WTC11 (cell line): Measurements from ENCODE around the gene HLA-DQA2.
"Not testable (repeated sequence)": the region's sequence is repeated elsewhere in the genome, so short reads cannot be mapped to it uniquely, and the experiment has no call there.

Experiments used
- AR ChIP-seq: fragments of 250-450 bp; sonication (Bioruptor Pico); IDR thresholded peaks from 2 replicates; pipeline ENCODE4 v1.9.0; 2021; ENCODE audit warnings: mild to moderate bottlenecking
- ATF3 ChIP-seq: sonication (generic); formaldehyde crosslinking; conservative IDR thresholded peaks from 2 replicates; pipeline ENCODE4 v1.8.1; 2022; ENCODE audit warnings: mild to moderate bottlenecking, missing genetic modification reagents
- CREB1 ChIP-seq: sonication (generic); formaldehyde crosslinking; IDR thresholded peaks from 2 replicates; pipeline ENCODE4 v1.8.0; 2023; ENCODE audit warnings: mild to moderate bottlenecking, missing genetic modification reagents
- EMX1 ChIP-seq: fragments of 250-450 bp; sonication (Bioruptor Pico); IDR thresholded peaks from 2 replicates; pipeline ENCODE4 v1.8.0; 2021; ENCODE audit warnings: mild to moderate bottlenecking
- JUN ChIP-seq: sonication (generic); formaldehyde crosslinking; IDR thresholded peaks from 2 replicates; pipeline ENCODE4 v1.8.0; 2023; ENCODE audit warnings: mild to moderate bottlenecking, missing genetic modification reagents
- MXD4 ChIP-seq: fragments of 250-450 bp; sonication (Bioruptor Pico); IDR thresholded peaks from 2 replicates; pipeline ENCODE4 v1.8.0; 2021; ENCODE audit warnings: mild to moderate bottlenecking, moderate library complexity, borderline replicate concordance
- NFE2L1 ChIP-seq: sonication (generic); formaldehyde crosslinking; IDR thresholded peaks from 2 replicates; pipeline ENCODE4 v1.8.1; 2023; ENCODE audit warnings: missing genetic modification reagents
- TP53 ChIP-seq: sonication (generic); formaldehyde crosslinking; IDR thresholded peaks from 2 replicates; pipeline ENCODE4 v1.8.1; 2023; ENCODE audit warnings: mild to moderate bottlenecking, missing genetic modification reagents
- ZNF263 ChIP-seq: sonication (generic); formaldehyde crosslinking; IDR thresholded peaks from 2 replicates; pipeline ENCODE4 v1.8.1; 2022; ENCODE audit warnings: low read depth, mild to moderate bottlenecking, moderate library complexity, missing genetic modification reagents
- TF ChIP-seq, protein P1 (sequence below): fragments of 200-600 bp; IDR thresholded peaks from 2 replicates; pipeline ENCODE4 v1.8.0; 2022; ENCODE audit warnings: antibody characterized with exemption
- TF ChIP-seq, protein P2 (sequence below): sonication (generic); formaldehyde crosslinking; IDR thresholded peaks from 2 replicates; pipeline ENCODE4 v1.8.0; 2023; ENCODE audit warnings: missing genetic modification reagents, mild to moderate bottlenecking, borderline replicate concordance
- TF ChIP-seq, protein P3 (sequence below): sonication (generic); formaldehyde crosslinking; conservative IDR thresholded peaks from 2 replicates; pipeline ENCODE4 v1.8.1; 2023; ENCODE audit warnings: mild to moderate bottlenecking, low read depth, missing genetic modification reagents, moderate library complexity

DNA sequence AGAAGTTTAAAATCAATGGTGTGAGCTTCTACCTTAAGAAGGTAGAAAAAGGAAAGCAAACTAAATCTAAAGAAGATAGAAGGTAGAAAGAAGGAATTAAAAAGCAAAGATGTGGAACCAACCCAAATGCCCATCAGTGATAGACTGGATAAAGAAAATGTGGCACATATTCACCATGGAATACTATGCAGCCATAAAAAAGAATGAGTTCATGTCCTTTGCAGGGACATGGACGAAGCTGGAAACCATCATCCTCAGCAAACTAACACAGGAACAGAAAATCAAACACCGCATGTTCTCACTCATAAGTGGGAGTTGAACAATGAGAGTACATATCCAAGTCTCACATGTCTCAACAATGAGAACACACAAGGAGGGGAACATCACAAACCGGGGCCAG lies 36.0 kb upstream of the HLA-DQA2 start:
- TF ChIP-seq, protein P1, sequence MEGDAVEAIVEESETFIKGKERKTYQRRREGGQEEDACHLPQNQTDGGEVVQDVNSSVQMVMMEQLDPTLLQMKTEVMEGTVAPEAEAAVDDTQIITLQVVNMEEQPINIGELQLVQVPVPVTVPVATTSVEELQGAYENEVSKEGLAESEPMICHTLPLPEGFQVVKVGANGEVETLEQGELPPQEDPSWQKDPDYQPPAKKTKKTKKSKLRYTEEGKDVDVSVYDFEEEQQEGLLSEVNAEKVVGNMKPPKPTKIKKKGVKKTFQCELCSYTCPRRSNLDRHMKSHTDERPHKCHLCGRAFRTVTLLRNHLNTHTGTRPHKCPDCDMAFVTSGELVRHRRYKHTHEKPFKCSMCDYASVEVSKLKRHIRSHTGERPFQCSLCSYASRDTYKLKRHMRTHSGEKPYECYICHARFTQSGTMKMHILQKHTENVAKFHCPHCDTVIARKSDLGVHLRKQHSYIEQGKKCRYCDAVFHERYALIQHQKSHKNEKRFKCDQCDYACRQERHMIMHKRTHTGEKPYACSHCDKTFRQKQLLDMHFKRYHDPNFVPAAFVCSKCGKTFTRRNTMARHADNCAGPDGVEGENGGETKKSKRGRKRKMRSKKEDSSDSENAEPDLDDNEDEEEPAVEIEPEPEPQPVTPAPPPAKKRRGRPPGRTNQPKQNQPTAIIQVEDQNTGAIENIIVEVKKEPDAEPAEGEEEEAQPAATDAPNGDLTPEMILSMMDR, result not testable (repeated sequence)
- TF ChIP-seq, protein P2, sequence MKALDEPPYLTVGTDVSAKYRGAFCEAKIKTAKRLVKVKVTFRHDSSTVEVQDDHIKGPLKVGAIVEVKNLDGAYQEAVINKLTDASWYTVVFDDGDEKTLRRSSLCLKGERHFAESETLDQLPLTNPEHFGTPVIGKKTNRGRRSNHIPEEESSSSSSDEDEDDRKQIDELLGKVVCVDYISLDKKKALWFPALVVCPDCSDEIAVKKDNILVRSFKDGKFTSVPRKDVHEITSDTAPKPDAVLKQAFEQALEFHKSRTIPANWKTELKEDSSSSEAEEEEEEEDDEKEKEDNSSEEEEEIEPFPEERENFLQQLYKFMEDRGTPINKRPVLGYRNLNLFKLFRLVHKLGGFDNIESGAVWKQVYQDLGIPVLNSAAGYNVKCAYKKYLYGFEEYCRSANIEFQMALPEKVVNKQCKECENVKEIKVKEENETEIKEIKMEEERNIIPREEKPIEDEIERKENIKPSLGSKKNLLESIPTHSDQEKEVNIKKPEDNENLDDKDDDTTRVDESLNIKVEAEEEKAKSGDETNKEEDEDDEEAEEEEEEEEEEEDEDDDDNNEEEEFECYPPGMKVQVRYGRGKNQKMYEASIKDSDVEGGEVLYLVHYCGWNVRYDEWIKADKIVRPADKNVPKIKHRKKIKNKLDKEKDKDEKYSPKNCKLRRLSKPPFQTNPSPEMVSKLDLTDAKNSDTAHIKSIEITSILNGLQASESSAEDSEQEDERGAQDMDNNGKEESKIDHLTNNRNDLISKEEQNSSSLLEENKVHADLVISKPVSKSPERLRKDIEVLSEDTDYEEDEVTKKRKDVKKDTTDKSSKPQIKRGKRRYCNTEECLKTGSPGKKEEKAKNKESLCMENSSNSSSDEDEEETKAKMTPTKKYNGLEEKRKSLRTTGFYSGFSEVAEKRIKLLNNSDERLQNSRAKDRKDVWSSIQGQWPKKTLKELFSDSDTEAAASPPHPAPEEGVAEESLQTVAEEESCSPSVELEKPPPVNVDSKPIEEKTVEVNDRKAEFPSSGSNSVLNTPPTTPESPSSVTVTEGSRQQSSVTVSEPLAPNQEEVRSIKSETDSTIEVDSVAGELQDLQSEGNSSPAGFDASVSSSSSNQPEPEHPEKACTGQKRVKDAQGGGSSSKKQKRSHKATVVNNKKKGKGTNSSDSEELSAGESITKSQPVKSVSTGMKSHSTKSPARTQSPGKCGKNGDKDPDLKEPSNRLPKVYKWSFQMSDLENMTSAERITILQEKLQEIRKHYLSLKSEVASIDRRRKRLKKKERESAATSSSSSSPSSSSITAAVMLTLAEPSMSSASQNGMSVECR (CRISPR knock-in tag), result not testable (repeated sequence)
- not testable (repeated sequence) for TF ChIP-seq AR (CRISPR knock-in tag); CREB1 (CRISPR knock-in tag); TP53 (CRISPR knock-in tag); JUN; NFE2L1 (CRISPR knock-in tag); MXD4 (CRISPR knock-in tag); ZNF263 (CRISPR knock-in tag); ATF3; EMX1 (CRISPR knock-in tag)
- TF ChIP-seq, protein P3, sequence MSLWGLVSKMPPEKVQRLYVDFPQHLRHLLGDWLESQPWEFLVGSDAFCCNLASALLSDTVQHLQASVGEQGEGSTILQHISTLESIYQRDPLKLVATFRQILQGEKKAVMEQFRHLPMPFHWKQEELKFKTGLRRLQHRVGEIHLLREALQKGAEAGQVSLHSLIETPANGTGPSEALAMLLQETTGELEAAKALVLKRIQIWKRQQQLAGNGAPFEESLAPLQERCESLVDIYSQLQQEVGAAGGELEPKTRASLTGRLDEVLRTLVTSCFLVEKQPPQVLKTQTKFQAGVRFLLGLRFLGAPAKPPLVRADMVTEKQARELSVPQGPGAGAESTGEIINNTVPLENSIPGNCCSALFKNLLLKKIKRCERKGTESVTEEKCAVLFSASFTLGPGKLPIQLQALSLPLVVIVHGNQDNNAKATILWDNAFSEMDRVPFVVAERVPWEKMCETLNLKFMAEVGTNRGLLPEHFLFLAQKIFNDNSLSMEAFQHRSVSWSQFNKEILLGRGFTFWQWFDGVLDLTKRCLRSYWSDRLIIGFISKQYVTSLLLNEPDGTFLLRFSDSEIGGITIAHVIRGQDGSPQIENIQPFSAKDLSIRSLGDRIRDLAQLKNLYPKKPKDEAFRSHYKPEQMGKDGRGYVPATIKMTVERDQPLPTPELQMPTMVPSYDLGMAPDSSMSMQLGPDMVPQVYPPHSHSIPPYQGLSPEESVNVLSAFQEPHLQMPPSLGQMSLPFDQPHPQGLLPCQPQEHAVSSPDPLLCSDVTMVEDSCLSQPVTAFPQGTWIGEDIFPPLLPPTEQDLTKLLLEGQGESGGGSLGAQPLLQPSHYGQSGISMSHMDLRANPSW (CRISPR knock-in tag), result not testable (repeated sequence)
